Activated T-helper 2 cell treated with anti-CD3 and anti-CD28 coated beads, Interferon-gamma antibody, Interleukin-2, Interleukin-4, amounts not matched to agents 10 μg/mL and 5 μg/mL and 100 μg/mL, durations not matched to agents 14 hours and 24 hours and 36 hours (primary cell): ENCODE data around the gene DUSP2. TPM values are rescaled to one million over a fixed set of nuclear protein-coding genes. Genes with fewer than 3 reads are reported as not detected.

Experiments used
- DNase-seq: peaks from one replicate; pipeline ENCODE4 v3.0.0; 2021; ENCODE audit warnings: low spot score
- H3K27ac Mint-ChIP-seq: one replicate; pipeline ENCODE4 v1.8.0; 2021; ENCODE audit warnings: mixed read lengths
- H3K27me3 Mint-ChIP-seq: one replicate; pipeline ENCODE4 v1.8.0; 2021; ENCODE audit warnings: low read depth, mixed read lengths
- H3K36me3 Mint-ChIP-seq: one replicate; pipeline ENCODE4 v1.8.0; 2021; ENCODE audit warnings: low read depth, mixed read lengths
- H3K4me1 Mint-ChIP-seq: one replicate; pipeline ENCODE4 v1.8.0; 2021; ENCODE audit warnings: low read depth, mixed read lengths
- H3K4me3 Mint-ChIP-seq: one replicate; pipeline ENCODE4 v1.8.0; 2021; ENCODE audit warnings: low read depth, mild to moderate bottlenecking, moderate library complexity, mixed read lengths
- H3K9me3 Mint-ChIP-seq: one replicate; pipeline ENCODE4 v1.8.0; 2021; ENCODE audit warnings: mixed read lengths
- intact Hi-C: fragments of 100-400 bp; cut with micrococcal nuclease; formaldehyde crosslinking; loops from one replicate; pipeline ENCODE4 v1.15.1; 2023
- total RNA-seq: library from RNA; stranded (reverse); gene quantifications from 2 replicates; pipeline ENCODE4 v1.2.3, GENCODE V29; 2022

The DUSP2 gene
- total RNA-seq, 1 donor from 2014 or later, result 238 TPM

DNA sequence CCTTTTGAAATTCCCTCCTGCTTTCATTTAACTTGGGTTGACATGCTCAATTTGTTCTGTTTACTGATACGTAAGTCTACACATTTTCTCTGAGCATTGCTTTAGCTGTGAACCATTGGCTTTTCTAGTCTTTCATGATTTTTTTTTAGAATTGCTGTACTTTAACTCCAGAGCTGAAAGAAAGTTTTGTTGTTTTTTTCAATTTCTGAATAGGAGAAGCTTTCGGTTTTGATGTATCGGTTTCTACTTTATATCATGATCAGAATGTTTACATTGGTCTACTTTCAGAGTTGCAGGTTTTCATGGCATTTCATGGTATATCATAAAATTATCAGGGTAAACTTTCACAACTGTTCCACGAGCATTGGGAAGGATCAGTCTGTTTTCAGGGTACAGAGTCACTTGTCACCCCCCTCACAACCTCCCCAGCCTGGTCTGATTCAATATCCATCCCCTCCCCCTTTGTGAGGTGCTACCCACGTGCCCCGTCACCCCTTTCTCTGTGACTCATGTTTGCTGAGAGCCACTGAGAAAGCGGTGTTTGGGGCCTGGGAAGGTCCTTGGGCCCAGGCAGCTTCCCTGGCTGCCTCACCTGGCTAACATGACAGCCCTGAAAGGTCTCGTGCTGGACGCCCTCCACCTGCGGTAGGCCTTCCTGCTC, 14.0 kb downstream of the DUSP2 start:
- intact Hi-C loops, result no loop called here
- Mint-ChIP-seq H3K4me3 (no peak overlapping the region), H3K4me1 (peaks cover 17% of the 10 kb centered on the region), H3K9me3 (no peaks in the 10 kb centered on the region), H3K36me3 (peaks cover 22% of the 10 kb centered on the region), H3K27me3 (no peaks in the 10 kb centered on the region), H3K27ac (peak overlapping the region; percentile 69)
- DNase-seq, result no peak

DNA sequence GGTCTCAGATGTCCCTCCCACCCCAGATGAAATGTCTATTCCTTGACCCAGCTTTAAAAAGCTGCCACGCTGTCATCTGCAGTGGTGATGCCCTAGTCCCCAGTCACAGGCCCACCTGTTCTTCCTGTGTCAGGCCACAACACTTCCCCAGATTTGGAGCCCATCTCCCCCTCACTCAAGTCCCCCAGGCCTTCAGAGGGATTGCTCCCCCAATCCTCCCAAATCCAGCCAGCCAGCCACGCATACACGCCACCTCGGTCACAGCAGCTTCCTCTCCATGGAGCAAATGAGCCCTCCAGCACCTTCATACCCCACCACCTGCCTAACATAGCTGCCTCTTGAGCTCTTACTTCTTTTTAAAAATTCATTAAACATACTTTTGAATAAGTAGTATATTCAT, 14.8 kb downstream of the DUSP2 start:
- H3K4me3 Mint-ChIP-seq, result no peak overlapping the region
- peaks cover 17% of the 10 kb centered on the region for H3K4me1 Mint-ChIP-seq
- peaks cover 28% of the 10 kb centered on the region for H3K36me3 Mint-ChIP-seq
- no peaks in the 10 kb centered on the region for H3K27me3 Mint-ChIP-seq
- H3K27ac Mint-ChIP-seq, result no peak overlapping the region
- no peak for DNase-seq
- H3K9me3 Mint-ChIP-seq, result no peaks in the 10 kb centered on the region
- intact Hi-C loops, result no loop called here

DNA sequence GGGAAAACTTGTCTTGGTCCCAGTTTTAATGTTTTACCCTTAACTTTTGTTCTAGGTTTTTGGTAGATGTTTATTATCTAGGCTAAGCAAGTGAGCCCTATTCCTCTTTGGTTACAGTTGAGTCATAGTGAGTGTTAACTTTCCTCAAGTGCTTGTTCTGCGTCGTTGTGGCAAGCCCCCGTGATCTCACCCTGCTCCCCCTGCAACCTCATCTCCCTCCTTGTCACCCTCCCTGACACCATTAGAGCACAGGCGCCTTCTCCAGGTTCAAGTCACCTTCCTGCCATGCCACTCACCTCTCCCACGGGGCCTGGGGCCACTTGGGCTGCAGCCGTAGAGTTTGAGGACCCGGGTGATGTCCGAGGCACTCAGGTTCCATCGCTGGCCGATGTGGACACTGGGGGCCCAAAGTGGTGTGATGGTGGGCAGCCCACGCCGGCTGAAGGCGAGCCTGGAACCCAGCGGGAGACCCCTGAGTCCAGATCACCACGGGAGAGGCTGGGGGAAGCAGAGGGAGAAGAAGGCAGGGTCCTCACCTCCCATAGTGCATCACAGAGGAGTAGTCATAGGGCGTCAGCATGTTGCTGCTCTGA, 15.6 kb downstream of the DUSP2 start:
- DNase-seq, result no peak
- intact Hi-C loops, result no loop called here
- Mint-ChIP-seq H3K36me3 (peaks cover 28% of the 10 kb centered on the region), H3K4me1 (peaks cover 17% of the 10 kb centered on the region), H3K27ac (no peak overlapping the region), H3K9me3 (no peaks in the 10 kb centered on the region), H3K27me3 (no peaks in the 10 kb centered on the region), H3K4me3 (no peak overlapping the region)

DNA sequence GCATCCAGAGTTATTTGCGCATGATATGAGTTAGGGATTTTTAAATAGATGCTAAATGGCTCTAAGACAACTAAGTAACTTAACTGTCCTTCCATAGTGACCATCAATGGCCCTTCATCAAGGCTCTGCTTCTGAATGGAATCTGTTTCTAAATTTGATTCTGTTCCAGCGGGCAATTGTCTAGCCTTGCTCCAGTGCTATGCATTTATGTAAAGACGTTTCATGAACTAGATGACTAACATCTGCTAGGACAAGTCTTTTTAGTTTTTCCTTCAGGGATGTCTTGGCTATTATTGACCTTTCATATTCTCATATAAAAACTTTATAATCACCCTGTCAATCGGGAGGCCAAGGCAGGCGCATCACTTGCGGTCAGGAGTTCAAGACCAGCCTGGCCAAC, 16.8 kb downstream of the DUSP2 start:
- DNase-seq, result no peak
- intact Hi-C loops, result no loop called here
- Mint-ChIP-seq H3K27me3 (no peaks in the 10 kb centered on the region), H3K36me3 (peaks cover 28% of the 10 kb centered on the region), H3K9me3 (no peaks in the 10 kb centered on the region), H3K27ac (no peak overlapping the region), H3K4me3 (no peak overlapping the region), H3K4me1 (peaks cover 17% of the 10 kb centered on the region)

DNA sequence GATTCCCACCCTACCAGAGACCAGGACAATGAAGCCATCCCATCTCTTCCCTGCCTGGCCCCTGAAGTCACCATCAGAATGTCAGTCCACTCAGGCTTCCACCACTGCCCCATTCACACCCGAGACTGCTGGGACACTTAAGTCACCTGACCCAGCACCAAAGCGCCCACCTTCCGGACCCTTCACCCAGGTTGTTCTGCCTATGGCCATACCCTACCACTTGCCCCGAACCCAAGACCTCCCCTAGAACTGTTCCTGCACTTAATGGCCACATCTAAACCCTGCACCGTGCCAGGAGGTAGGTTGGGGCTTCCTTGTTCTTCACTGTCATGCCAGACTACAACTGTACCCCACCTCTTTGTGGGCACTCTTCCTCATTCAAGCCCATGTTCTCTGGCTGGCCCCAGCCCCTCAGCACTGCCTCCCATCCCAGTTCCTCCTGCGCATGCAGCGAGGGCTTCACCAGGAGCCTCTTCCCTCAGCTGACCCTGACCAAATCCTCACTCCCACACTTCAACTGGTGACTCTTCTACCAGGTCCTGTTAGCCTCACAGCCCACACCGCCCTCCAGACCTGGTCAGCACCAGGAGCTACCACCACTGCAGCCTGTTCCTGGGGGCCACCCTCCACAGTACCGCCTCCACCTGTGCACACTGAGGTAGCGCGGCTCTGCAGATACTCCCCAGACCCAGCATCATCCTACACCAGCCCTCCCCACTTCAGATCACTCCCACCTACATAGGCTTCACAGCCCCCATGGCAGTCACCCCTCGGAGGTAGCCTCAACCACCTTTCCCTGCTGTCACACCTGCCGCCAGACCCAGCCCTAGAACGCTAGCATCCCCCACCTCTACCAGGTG, 20.6 kb downstream of the DUSP2 start:
- DNase-seq, result no peak
- no peak overlapping the region for H3K4me3 Mint-ChIP-seq
- H3K9me3 Mint-ChIP-seq, result no peaks in the 10 kb centered on the region
- H3K27me3 Mint-ChIP-seq, result peaks cover 19% of the 10 kb centered on the region
- peaks cover 8% of the 10 kb centered on the region for H3K4me1 Mint-ChIP-seq
- peaks cover 18% of the 10 kb centered on the region for H3K36me3 Mint-ChIP-seq
- intact Hi-C loops, result no loop called here
- no peak overlapping the region for H3K27ac Mint-ChIP-seq

DNA sequence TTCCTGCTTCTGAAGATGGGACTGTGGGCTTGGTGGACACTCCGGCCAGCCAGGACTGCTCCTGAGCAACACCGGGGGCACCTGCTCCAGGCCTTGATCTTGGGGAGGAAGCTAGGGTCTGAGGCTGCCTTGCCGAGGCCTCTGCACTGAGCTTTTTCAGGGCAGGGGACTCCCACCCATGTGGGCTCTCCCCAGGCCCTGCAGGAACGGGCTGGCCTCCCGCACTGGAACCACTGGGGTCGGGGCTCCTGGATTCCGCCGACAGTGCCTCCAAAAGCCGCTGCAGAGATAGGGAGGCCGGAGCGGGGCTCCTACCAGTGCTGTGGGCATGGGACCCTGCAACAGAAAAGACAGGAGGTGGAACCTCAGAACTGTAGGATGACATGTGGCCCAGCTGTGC, 21.3 kb downstream of the DUSP2 start:
- no peak overlapping the region for H3K27ac Mint-ChIP-seq
- DNase-seq, result no peak
- peaks cover 14% of the 10 kb centered on the region for H3K36me3 Mint-ChIP-seq
- no peak overlapping the region for H3K4me3 Mint-ChIP-seq
- no peaks in the 10 kb centered on the region for H3K9me3 Mint-ChIP-seq
- peaks cover 8% of the 10 kb centered on the region for H3K4me1 Mint-ChIP-seq
- peaks cover 23% of the 10 kb centered on the region for H3K27me3 Mint-ChIP-seq
- intact Hi-C loops, result no loop called here

DNA sequence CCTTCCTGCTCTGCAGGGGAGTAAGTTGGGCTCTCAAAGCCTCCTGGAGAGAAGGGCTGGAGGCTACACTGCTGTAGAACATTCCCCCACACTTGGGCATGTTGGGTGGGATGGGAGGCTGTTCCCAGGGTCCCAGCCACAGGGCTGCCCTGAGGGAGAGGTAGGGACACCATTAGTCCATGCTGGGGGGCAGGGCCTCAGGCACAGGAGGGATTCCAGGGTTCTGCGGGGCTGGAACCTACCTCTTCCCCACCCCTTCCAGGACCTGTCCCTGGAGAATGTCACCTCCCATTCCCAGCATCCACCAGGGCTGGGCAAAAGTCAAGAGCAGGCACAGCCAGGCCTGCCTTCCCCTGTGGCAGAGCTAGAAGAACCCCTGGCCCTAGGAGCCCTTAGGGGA, 21.9 kb downstream of the DUSP2 start:
- Mint-ChIP-seq H3K4me3 (no peak overlapping the region), H3K4me1 (peaks cover 8% of the 10 kb centered on the region), H3K36me3 (peaks cover 14% of the 10 kb centered on the region), H3K9me3 (no peaks in the 10 kb centered on the region), H3K27me3 (peaks cover 26% of the 10 kb centered on the region), H3K27ac (no peak overlapping the region)
- intact Hi-C loops, result no loop called here
- DNase-seq, result no peak

DNA sequence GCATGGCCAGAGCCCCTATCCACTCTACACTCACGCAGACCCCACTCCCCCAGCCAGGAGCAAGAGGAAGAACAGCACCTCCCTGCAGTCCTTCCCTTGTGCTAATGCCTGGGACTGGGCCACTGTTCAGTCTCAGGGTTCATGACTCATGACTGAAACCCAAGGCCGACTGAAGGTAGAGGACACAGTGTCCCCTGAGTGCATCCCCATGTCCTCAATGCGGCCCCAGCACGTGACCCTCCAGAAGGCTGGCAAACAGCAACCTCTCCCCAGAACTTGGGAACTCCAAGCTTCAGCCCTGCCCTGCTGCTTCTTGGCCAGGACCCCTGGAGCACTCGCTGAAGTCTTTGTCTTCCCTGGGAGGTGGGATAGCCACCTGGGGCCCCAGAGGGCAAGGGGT, 22.8 kb downstream of the DUSP2 start:
- Mint-ChIP-seq H3K27me3 (peaks cover 29% of the 10 kb centered on the region), H3K4me1 (peaks cover 11% of the 10 kb centered on the region), H3K27ac (no peak overlapping the region), H3K36me3 (peaks cover 12% of the 10 kb centered on the region), H3K9me3 (no peaks in the 10 kb centered on the region), H3K4me3 (no peak overlapping the region)
- no peak for DNase-seq
- intact Hi-C loops, result no loop called here

DNA sequence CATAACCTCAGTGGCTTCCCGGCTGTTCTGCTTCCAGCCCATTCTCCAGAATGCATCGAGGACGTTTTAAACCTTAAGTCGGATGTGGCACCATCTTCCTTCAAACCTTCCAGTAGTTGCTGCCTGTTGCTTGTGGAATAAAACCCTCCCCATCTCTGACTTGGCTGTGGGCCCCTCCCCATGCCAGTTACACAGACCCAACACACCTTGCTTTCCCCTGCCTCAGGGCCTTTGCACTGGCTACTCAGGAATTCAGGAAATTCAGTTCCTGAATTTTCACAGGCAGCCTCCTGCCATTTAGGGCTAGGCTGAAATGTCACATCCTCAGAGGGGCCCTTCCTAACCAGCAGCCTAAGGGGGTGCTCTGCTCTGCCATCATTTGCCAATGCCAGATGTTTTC, 23.8 kb downstream of the DUSP2 start:
- Mint-ChIP-seq H3K36me3 (peaks cover 6% of the 10 kb centered on the region), H3K27ac (no peak overlapping the region), H3K4me1 (peaks cover 11% of the 10 kb centered on the region), H3K4me3 (no peak overlapping the region), H3K27me3 (peaks cover 29% of the 10 kb centered on the region), H3K9me3 (no peaks in the 10 kb centered on the region)
- DNase-seq, result no peak
- intact Hi-C loops, result no loop called here

DNA sequence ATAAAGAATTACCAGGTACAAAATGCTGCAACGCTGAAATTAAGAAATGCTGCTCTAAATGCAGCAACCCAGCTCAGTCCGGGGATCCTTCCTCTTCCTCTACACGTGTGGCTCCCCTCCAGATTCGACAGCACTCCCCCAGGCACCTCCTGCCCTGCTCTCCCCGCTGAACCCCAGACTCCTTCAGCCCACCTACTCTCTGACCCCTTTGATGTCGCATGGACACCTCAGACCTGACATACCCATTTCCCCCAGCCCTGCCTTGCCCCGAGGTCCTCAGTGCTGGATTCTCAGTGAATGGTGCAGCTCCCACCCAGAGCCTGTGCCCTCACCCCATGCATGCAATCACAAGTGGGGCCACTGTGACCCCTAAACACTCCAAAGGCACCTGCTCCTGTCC, 24.2 kb downstream of the DUSP2 start:
- Mint-ChIP-seq H3K9me3 (no peaks in the 10 kb centered on the region), H3K4me3 (no peak overlapping the region), H3K27ac (no peak overlapping the region), H3K27me3 (peaks cover 29% of the 10 kb centered on the region), H3K36me3 (peaks cover 3% of the 10 kb centered on the region), H3K4me1 (peaks cover 11% of the 10 kb centered on the region)
- no peak for DNase-seq
- intact Hi-C loops, result no loop called here

DNA sequence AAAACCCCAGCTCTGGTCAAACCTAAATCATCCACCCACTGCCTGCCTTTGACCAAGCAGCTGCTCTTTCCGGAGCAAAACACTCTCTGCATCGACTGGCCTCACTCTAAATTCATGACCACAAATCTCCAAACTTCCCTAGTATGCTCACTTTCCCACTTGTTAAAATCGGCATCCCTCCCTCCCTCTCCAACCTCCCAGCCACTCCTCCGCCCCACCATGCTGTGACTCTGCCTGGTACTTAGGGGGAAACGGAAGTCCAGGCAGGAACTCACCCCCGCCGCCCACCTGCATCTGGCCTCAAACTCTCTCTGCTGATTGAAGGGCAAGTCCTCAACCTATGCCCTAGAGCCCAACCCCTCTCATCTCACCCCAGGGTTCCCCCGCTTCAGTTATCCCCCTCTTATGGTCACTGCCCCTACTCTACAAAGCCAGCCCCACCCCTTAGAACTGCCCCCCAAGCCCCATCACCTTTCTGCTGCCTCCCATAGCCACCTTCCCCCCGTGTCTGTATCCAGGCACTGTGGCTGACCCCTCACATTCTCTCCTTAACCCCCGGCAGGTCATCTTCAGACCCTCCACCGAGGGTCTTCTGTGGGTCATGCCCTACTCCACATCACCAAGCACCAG, 25.0 kb downstream of the DUSP2 start:
- no peaks in the 10 kb centered on the region for H3K36me3 Mint-ChIP-seq
- intact Hi-C loops, result no loop called here
- H3K27me3 Mint-ChIP-seq, result peaks cover 36% of the 10 kb centered on the region
- peaks cover 14% of the 10 kb centered on the region for H3K4me1 Mint-ChIP-seq
- no peak for DNase-seq
- no peak overlapping the region for H3K27ac Mint-ChIP-seq
- H3K4me3 Mint-ChIP-seq, result no peak overlapping the region
- no peaks in the 10 kb centered on the region for H3K9me3 Mint-ChIP-seq

DNA sequence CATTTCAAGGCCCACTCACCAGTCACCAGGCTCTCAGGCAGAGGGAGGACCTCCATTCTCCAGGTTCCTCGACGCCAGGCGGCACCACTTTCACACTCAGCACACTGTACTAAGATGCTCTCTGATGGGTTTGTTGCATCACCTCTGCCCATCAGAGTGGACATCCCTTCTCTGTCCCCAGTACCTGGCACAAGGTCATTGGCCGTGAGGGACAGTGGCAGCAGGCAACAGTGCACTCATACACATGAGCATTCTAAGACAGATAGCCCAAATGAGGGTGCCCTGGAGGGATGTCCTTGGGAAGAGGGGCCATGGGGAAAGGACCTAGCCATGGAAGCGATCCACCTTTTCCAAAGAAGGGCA, 25.9 kb downstream of the DUSP2 start:
- Mint-ChIP-seq H3K27ac (no peak overlapping the region), H3K36me3 (no peaks in the 10 kb centered on the region), H3K9me3 (no peaks in the 10 kb centered on the region), H3K4me1 (peaks cover 14% of the 10 kb centered on the region), H3K27me3 (peaks cover 42% of the 10 kb centered on the region), H3K4me3 (no peak overlapping the region)
- DNase-seq, result no peak
- intact Hi-C loops, result loop anchor here (5.0 kb wide), 1 partner anchor 112 kb away; no protein-coding TSS in a partner anchor
